ENCODE data around the gene PTPRZ1.

PTPRZ1 gene

DNA sequence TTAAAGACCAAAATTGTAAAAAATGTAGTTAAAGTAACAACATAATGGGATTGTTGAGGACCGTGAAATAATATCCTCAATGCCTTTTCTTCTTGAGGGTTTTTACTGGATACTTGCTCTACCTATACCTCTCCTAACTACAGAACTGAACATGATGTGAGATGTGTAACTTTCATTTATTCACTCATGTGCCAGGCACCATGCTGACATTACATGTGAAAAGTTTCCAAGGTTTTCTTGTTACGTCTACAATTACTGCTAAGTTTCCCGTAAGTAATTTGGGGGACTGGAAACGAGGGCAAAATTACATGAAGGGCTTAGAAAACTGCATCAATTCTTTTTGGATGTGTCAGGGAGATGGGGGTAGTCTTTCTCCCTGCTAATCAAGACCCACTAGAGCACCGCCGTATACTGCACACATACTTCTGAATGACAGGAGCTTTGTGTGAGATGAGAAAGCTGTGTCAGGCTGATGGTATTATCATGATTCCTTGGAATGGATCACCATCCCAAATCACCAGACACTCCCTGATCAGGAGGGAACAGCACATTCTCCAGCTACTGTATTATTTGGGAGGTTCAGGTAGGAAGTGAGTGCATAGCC lies 41.8 kb downstream of the PTPRZ1 start:
- H3K27me3 ChIP-seq (replicated peaks), result no peaks in the 10 kb centered on the region
- no peaks in the 10 kb centered on the region for H3K36me3 ChIP-seq (replicated peaks)
- no peak for DNase-seq
- H3K27ac ChIP-seq, result no peak overlapping the region
- in situ Hi-C loops (cut with HindIII; ENCODE audit: low pct_ligation_motif_present, low sequenced_read_pairs), result no loop called here
- H3K4me3 ChIP-seq (ENCODE audit: low read depth, low read length), result no peak overlapping the region
- TF ChIP-seq CTCF (IDR thresholded peaks at IDR 0.05; ENCODE audit: low read depth, low read length, missing control alignments), result no peak

GRCh38 chr7:121916211-121916610 lies 43.2 kb downstream of the PTPRZ1 start:
- in situ Hi-C loops (cut with HindIII; ENCODE audit: low pct_ligation_motif_present, low sequenced_read_pairs), result no loop called here
- Histone ChIP-seq H3K27me3 (replicated peaks) (no peaks in the 10 kb centered on the region), H3K36me3 (replicated peaks) (no peaks in the 10 kb centered on the region), H3K4me3 (ENCODE audit: low read depth, low read length) (no peak overlapping the region), H3K27ac (no peak overlapping the region)
- TF ChIP-seq CTCF (IDR thresholded peaks at IDR 0.05; ENCODE audit: low read depth, low read length, missing control alignments), result no peak
- no peak for DNase-seq

- no peaks in the 10 kb centered on the region for H3K27me3 ChIP-seq (replicated peaks)
- DNase-seq, result no peak
- in situ Hi-C loops (cut with HindIII; ENCODE audit: low pct_ligation_motif_present, low sequenced_read_pairs), result no loop called here
- H3K4me3 ChIP-seq (ENCODE audit: low read depth, low read length), result no peak overlapping the region
- TF ChIP-seq CTCF (IDR thresholded peaks at IDR 0.05; ENCODE audit: low read depth, low read length, missing control alignments), result no peak
- no peaks in the 10 kb centered on the region for H3K36me3 ChIP-seq (replicated peaks)
- H3K27ac ChIP-seq, result no peak overlapping the region
Measured at GRCh38 chr7:121919986-121920385, 47.0 kb downstream of the PTPRZ1 start.

DNA sequence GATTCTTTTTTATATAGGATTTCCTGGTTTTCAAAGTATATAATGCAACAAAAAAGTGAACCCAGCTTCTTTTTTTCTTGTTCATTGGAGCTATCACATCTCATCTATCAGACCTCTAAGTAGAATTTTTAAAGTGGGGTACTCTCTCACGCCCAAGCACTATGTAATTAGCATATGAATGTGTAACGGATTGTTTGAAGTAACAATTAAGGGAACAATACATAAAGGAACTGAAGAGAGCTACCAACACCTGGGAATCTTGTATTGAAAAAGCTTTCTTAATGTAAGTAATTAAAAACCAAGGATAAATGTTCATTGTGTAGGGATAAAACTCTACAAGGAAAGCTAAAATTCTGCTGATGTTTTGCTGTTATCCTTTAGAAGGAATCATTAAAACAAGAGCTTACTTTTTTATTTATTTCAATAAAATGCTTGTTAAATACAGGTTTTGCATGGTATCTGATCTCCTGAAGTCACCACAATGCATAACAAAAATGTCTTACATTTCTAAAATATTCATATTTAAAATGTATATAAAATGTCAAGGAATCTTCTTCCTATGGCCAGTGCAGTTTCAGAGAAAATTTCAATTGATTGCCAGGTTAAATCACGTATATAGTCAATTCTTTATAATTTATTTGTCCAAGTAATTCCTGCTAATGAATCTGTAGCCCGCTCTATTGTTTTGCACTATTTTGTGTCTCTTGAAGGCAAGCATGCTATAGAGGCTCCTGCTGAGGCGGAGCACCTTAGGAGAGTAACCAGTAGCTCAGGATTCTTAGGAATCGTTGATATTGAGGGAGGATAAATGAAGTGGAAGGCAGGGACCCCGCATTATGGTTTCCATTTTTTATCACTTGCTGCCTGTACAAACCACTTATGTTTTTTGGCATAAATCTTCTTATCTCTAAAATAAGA lies 51.6 kb downstream of the PTPRZ1 start:
- Histone ChIP-seq H3K36me3 (replicated peaks) (no peaks in the 10 kb centered on the region), H3K27me3 (replicated peaks) (no peaks in the 10 kb centered on the region), H3K27ac (no peak overlapping the region), H3K4me3 (ENCODE audit: low read depth, low read length) (no peak overlapping the region)
- in situ Hi-C loops (cut with HindIII; ENCODE audit: low pct_ligation_motif_present, low sequenced_read_pairs), result no loop called here
- DNase-seq, result no peak
- TF ChIP-seq CTCF (IDR thresholded peaks at IDR 0.05; ENCODE audit: low read depth, low read length, missing control alignments), result no peak

DNA sequence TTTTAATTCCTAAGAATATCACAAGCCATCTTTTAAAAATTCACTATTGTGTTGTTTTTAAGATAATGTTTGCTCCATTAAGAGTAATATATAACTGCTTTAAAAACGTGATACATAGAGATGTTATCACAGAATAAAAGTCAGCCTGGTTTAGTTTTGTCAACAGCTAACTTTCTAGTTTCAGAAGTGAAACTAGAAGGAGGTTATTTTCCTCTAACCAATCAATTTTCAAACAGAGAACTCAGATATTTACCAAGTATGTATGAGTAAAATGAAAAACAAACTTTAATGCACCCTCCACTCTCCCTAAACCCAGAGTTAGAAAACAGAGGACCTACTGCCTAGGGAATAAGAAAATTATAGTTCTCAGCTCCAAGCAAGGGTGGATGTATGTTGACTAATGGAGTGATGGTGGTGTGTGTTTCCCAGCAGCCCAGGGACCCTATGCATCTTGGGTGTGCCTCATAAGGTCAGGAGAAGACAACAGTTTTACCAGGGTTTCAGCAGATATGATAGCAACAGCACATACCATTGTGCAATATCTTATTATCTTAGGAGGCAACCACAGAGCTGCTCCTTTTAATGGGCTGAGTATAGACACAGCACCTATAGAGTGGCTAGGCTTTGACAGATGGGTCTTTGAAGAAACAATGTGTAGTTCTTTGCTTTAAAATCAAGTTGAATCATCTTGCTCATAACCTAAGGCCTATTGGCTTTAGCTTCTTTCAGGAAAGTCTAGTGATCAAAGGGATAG lies 58.4 kb downstream of the PTPRZ1 start:
- H3K4me3 ChIP-seq (ENCODE audit: low read depth, low read length), result no peak overlapping the region
- no peaks in the 10 kb centered on the region for H3K27me3 ChIP-seq (replicated peaks)
- H3K27ac ChIP-seq, result no peak overlapping the region
- no peaks in the 10 kb centered on the region for H3K36me3 ChIP-seq (replicated peaks)
- DNase-seq, result no peak
- in situ Hi-C loops (cut with HindIII; ENCODE audit: low pct_ligation_motif_present, low sequenced_read_pairs), result no loop called here
- TF ChIP-seq CTCF (IDR thresholded peaks at IDR 0.05; ENCODE audit: low read depth, low read length, missing control alignments), result no peak
